Endothelial cell of umbilical vein (primary cell): ENCODE measurements around the gene PLCG2. TPM values are rescaled to one million over a fixed set of nuclear protein-coding genes. Genes with fewer than 3 reads are reported as not detected.

Experiments
- BruUV-seq: library from RNA; stranded (reverse); fragments of 400-500 nt; replicated peaks from 2 replicates; lab custom pipeline; 2021; lab: Mats Ljungman, UMichigan
- CTCF ChIA-PET: fragments of 300-600, 350-600 bp; sonication (Branson Sonifier 250); formaldehyde crosslinking; loops from one replicate; lab custom pipeline; 2021; ENCODE audit warnings: antibody characterized with exemption, inconsistent platforms; lab: Charles Lee
- POLR2A ChIA-PET: fragments of 300-600, 350-600 bp; sonication (Branson Sonifier 250); formaldehyde crosslinking; loops from one replicate; lab custom pipeline; 2021; ENCODE audit warnings: antibody characterized with exemption, inconsistent platforms; lab: Charles Lee
- DNase-seq: peaks from one replicate; pipeline ENCODE4 v3.0.0-alpha.2; 2011; ENCODE audit warnings: low read depth, low spot score
- FAIRE-seq: peaks from 2 replicates; lab custom pipeline; 2011; peaks lifted over from hg19 to GRCh38; lab: Jason Lieb, UNC
- H2AFZ ChIP-seq: 2 replicates; pipeline ENCODE4 v1.6.0; 2012; ENCODE audit warnings: low read depth, low read length, control low read depth, inconsistent platforms
- H3K27ac ChIP-seq: 2 replicates; pipeline ENCODE4 v1.5.1; 2011; ENCODE audit warnings: low read depth, mild to moderate bottlenecking, control low read depth, low read length, moderate library complexity; ENCODE audit not compliant: insufficient read depth
- H3K27me3 ChIP-seq, 2 experiments: 2 replicates each; pipeline versions ENCODE4 v1.6.0 to v1.6.1; 2011; ENCODE audit warnings: low read length in 2 of 2, mixed read lengths in 1 of 2; ENCODE audit not compliant: control insufficient read depth in 2 of 2, insufficient read depth in 2 of 2
- H3K36me3 ChIP-seq, 2 experiments: 2 replicates in 1 of 2; 3 replicates in 1 of 2; pipeline ENCODE4 v1.5.1; 2011; ENCODE audit warnings: low read length in 2 of 2, mild to moderate bottlenecking in 1 of 2, moderate library complexity in 1 of 2; ENCODE audit not compliant: control insufficient read depth in 2 of 2, insufficient read depth in 2 of 2; ENCODE audit errors: extremely low read depth in 1 of 2
- H3K4me1 ChIP-seq: 3 replicates; pipeline ENCODE4 v1.5.1; 2011; ENCODE audit warnings: mild to moderate bottlenecking, low read length; ENCODE audit not compliant: control insufficient read depth, insufficient read depth; ENCODE audit errors: extremely low read depth
- H3K4me2 ChIP-seq: 2 replicates; pipeline ENCODE4 v1.6.1; 2011; ENCODE audit warnings: low read length, control low read depth, mixed read lengths; ENCODE audit not compliant: insufficient read depth
- H3K4me3 ChIP-seq, 3 experiments: fragments of 200-600 bp in 1 of 3; sonication (generic), shearing (Covaris generic) in 1 of 3; replicated peaks in 1 of 3; 2 replicates each; pipeline ENCODE4 v1.5.1; 2011 to 2016; ENCODE audit warnings: control low read depth in 3 of 3, low read length in 3 of 3, mild to moderate bottlenecking in 2 of 3, inconsistent platforms in 1 of 3, low read depth in 1 of 3, moderate library complexity in 1 of 3; ENCODE audit not compliant: insufficient read depth in 1 of 3
- H3K79me2 ChIP-seq: 2 replicates; pipeline ENCODE4 v1.6.0; 2012; ENCODE audit warnings: low read length, inconsistent platforms; ENCODE audit not compliant: control insufficient read depth, insufficient read depth
- H3K9ac ChIP-seq: replicated peaks from 2 replicates; pipeline ENCODE3; 2011; ENCODE audit warnings: low read length, control low read depth; ENCODE audit not compliant: insufficient read depth; ENCODE audit errors: extremely low read depth
- H3K9me1 ChIP-seq: replicated peaks from 3 replicates; pipeline ENCODE4 v1.6.0; 2011; ENCODE audit warnings: mild to moderate bottlenecking, low read length; ENCODE audit not compliant: control insufficient read depth, insufficient read depth; ENCODE audit errors: extremely low read depth
- H3K9me3 ChIP-seq: replicated peaks from 2 replicates; pipeline ENCODE4 v1.5.1; 2012; ENCODE audit warnings: low read length, inconsistent platforms; ENCODE audit not compliant: control insufficient read depth, insufficient read depth
- H4K20me1 ChIP-seq: replicated peaks from 2 replicates; pipeline ENCODE3; 2011; ENCODE audit warnings: mild to moderate bottlenecking, low read length; ENCODE audit not compliant: control insufficient read depth, insufficient read depth; ENCODE audit errors: extremely low read depth
- FOS ChIP-seq: IDR thresholded peaks from 2 replicates; pipeline ENCODE4 v1.6.1; 2011; ENCODE audit warnings: mild to moderate bottlenecking, low read length, moderate library complexity, borderline replicate concordance; ENCODE audit not compliant: insufficient read depth
- GATA2 ChIP-seq: IDR thresholded peaks from 2 replicates; pipeline ENCODE4 v1.7.0; 2011; ENCODE audit warnings: low read depth, mild to moderate bottlenecking, moderate library complexity, mixed read lengths, low read length; ENCODE audit not compliant: insufficient read length, insufficient read depth
- dilution Hi-C: fragments of 300-500 bp; cut with MboI; formaldehyde crosslinking; loops from one replicate; pipeline ENCODE4 v1.15.0; 2019; ENCODE audit warnings: low sequenced_read_pairs; ENCODE audit not compliant: extremely low pct_ligation_motif_present
- intact Hi-C: fragments of 100-400 bp; cut with micrococcal nuclease; formaldehyde crosslinking; loops from one replicate; pipeline ENCODE4 v1.10.0; 2022
- polyA plus RNA-seq, 4 experiments: library from polyadenylated mRNA; depleted of rRNA in 3 of 4; stranded (reverse) in 3 of 4; unstranded in 1 of 4; fragments of >200 nt; gene quantifications; 2 replicates each; pipeline versions ENCODE4 v1.2.1 to v1.2.3, GENCODE V29; 2011 to 2012; ENCODE audit warnings: missing spikeins in 1 of 4
- total RNA-seq: library from RNA; stranded (reverse); gene quantifications from 2 replicates; pipeline ENCODE4 v1.2.3, GENCODE V29; 2021

PLCG2 gene
- total and polyA plus RNA-seq, 2 donors (not counting 3 experiments of a cell fraction or from before 2014, with no cell fraction given), result 10.8 to 13.6 TPM

- TF ChIP-seq FOS, result no peak
- no peak overlapping the region for H2AFZ ChIP-seq
- H3K27ac ChIP-seq, result no peak overlapping the region
- dilution Hi-C loops, result no loop called here
- BruUV-seq, result no TSS peak
- H3K27me3 ChIP-seq, result no peaks in the 10 kb centered on the region
- H3K9me1 ChIP-seq, result no peaks in the 10 kb centered on the region
- no peak for FAIRE-seq
- ChIA-PET POLR2A (no interaction called here), CTCF (interaction anchor here (0.9 to 1.8 kb wide), 6 partner anchors 9 to 67 kb away, joined by 3 to 7 read pairs (median 4); no protein-coding TSS in a partner anchor)
- no peak overlapping the region for H3K9ac ChIP-seq
- H3K4me3 ChIP-seq, result no peak overlapping the region
- DNase-seq, result peak; percentile 63
- no peaks in the 10 kb centered on the region for H4K20me1 ChIP-seq
- no peak overlapping the region for H3K4me2 ChIP-seq
- H3K9me3 ChIP-seq, result no peaks in the 10 kb centered on the region
- no peaks in the 10 kb centered on the region for H3K79me2 ChIP-seq
- H3K36me3 ChIP-seq, result no peaks in the 10 kb centered on the region
- intact Hi-C loops, result loop anchor here (5.0 kb wide), 1 partner anchor 54 kb away; no protein-coding TSS in a partner anchor
- no peaks in the 10 kb centered on the region for H3K4me1 ChIP-seq
Observed at GRCh38 chr16:81818568-81818896, 39.4 kb downstream of the PLCG2 start.

GRCh38 chr16:81818905-81819304, 39.8 kb downstream of the PLCG2 start:
- dilution Hi-C loops, result no loop called here
- intact Hi-C loops, result loop anchor here (5.0 kb wide), 1 partner anchor 53 kb away; no protein-coding TSS in a partner anchor
- DNase-seq (no peak), FAIRE-seq (no peak)
- Histone ChIP-seq H3K4me3 (no peak overlapping the region), H3K27me3 (no peaks in the 10 kb centered on the region), H3K9me3 (no peaks in the 10 kb centered on the region), H3K36me3 (no peaks in the 10 kb centered on the region), H3K9ac (no peak overlapping the region), H3K79me2 (no peaks in the 10 kb centered on the region), H3K4me1 (no peaks in the 10 kb centered on the region), H4K20me1 (no peaks in the 10 kb centered on the region), H3K9me1 (no peaks in the 10 kb centered on the region), H3K27ac (no peak overlapping the region), H3K4me2 (no peak overlapping the region), H2AFZ (no peak overlapping the region)
- no TSS peak for BruUV-seq
- CTCF ChIA-PET, result interaction anchor here (1.1 to 1.8 kb wide), 3 partner anchors 48 to 67 kb away, joined by 3 to 7 read pairs (median 4); no protein-coding TSS in a partner anchor
- POLR2A ChIA-PET, result no interaction called here
- no peak for TF ChIP-seq GATA2
